Stimulated activated CD4-positive, alpha-beta T cell treated with anti-CD3 and anti-CD28 coated beads, TNF-alpha, amount 100 ng/mL, for 24 hours (primary cell): ENCODE data around the gene DPEP2NB.
"Not testable (repeated sequence)": the region's sequence is repeated elsewhere in the genome, so short reads cannot be mapped to it uniquely, and the experiment has no call there.

Source experiments
- DNase-seq, 3 experiments: peaks; one replicate each; pipeline ENCODE4 v3.0.0-alpha.2; 2020; ENCODE audit warnings: low read depth in 3 of 3

The DPEP2NB gene

GRCh38 chr16:67982011-67982696 lies 33.6 kb downstream of the DPEP2NB start:
- no peak for DNase-seq

- no peak for DNase-seq
These were observed 35.6 kb downstream of the DPEP2NB start, which contains the start of gene DPEP3 for GRCh38 chr16:67979955-67980678. DPEP3 (minus strand) TSS chr16:67980499; CDS start chr16:67980380, 119 bp downstream.

- DNase-seq: no peak
These were observed 38.1 kb downstream of the DPEP2NB start for GRCh38 chr16:67977469-67978227.

- no peak for DNase-seq
These were observed 38.7 kb downstream of the DPEP2NB start for GRCh38 chr16:67977005-67977404.

- no peak for DNase-seq
These were observed 39.5 kb downstream of the DPEP2NB start for GRCh38 chr16:67976205-67976604.

- no peak for DNase-seq
These were observed 40.2 kb downstream of the DPEP2NB start for GRCh38 chr16:67975321-67976105.

GRCh38 chr16:67972285-67972684 lies 43.4 kb downstream of the DPEP2NB start:
- not testable (repeated sequence) for DNase-seq

GRCh38 chr16:67971111-67971510 lies 44.6 kb downstream of the DPEP2NB start:
- DNase-seq: no peak

GRCh38 chr16:67969254-67970039 lies 46.3 kb downstream of the DPEP2NB start:
- DNase-seq: no peak

- DNase-seq: peak; percentile 68 to 91 (median 80)
These were observed 47.1 kb downstream of the DPEP2NB start, which contains the start of gene SLC12A4 for GRCh38 chr16:67968400-67969253. SLC12A4 (minus strand) TSS chr16:67968637; CDS start chr16:67968553, 84 bp downstream.

GRCh38 chr16:67967958-67968399 lies 47.7 kb downstream of the DPEP2NB start:
- peak in 1 of 3 experiments; percentile 39 for DNase-seq

GRCh38 chr16:67967183-67967957 lies 48.3 kb downstream of the DPEP2NB start:
- DNase-seq: no peak

- no peak for DNase-seq
These were observed 49.0 kb downstream of the DPEP2NB start for GRCh38 chr16:67966549-67967182.

GRCh38 chr16:67965668-67966548 lies 49.8 kb downstream of the DPEP2NB start:
- no peak for DNase-seq

- DNase-seq: no peak
These were observed 51.1 kb downstream of the DPEP2NB start for GRCh38 chr16:67964477-67965131.

GRCh38 chr16:67963662-67964321 lies 51.9 kb downstream of the DPEP2NB start:
- no peak for DNase-seq
